H1 (cell line): ENCODE results near the gene ZNF516. TPM values are rescaled to one million over a fixed set of nuclear protein-coding genes. Genes with fewer than 3 reads are reported as not detected.

Experiments
- BRCA1 ChIP-seq: IDR thresholded peaks from 2 replicates; pipeline ENCODE4 v1.6.1; 2012; ENCODE audit warnings: low read depth, low read length, improper control_type of control experiment
- JUN ChIP-seq: IDR thresholded peaks from 2 replicates; pipeline ENCODE4 v1.6.1; 2011; ENCODE audit warnings: low read depth, mild to moderate bottlenecking, improper control_type of control experiment, low read length
- JUND ChIP-seq: IDR thresholded peaks from 2 replicates; pipeline ENCODE4 v1.6.1; 2011; ENCODE audit warnings: mild to moderate bottlenecking, improper control_type of control experiment, low read length
- polyA plus RNA-seq, 7 experiments: library from polyadenylated mRNA; depleted of rRNA in 3 of 7; stranded (reverse) in 5 of 7; unstranded in 2 of 7; fragments of >200 nt in 5 of 7; fragments of 200-250 nt in 2 of 7; gene quantifications; 1 replicate in 5 of 7; 2 replicates in 1 of 7; 4 replicates in 1 of 7; pipeline versions ENCODE4 v1.2.1 to v1.2.3, GENCODE V29; 2011 to 2013; ENCODE audit warnings: missing spikeins in 2 of 7, mixed read lengths in 2 of 7
- total RNA-seq: library from RNA; stranded (reverse); fragmentation: NEBNext Ultra II Directional; extraction: Animal tissue kit (Norgen Biotek cat#: 25700); gene quantifications from 2 replicates; pipeline ENCODE4 v1.2.1, GENCODE V29; 2021
- TF ChIP-seq, protein P1 (sequence below): IDR thresholded peaks from 2 replicates; pipeline ENCODE4 v1.6.1; 2011; ENCODE audit warnings: low read depth, mild to moderate bottlenecking, low read length; ENCODE audit not compliant: insufficient read depth

Gene ZNF516
- total and polyA plus RNA-seq, 2 of the 8 experiments (the other 6 are each of a cell fraction or from before 2014, with no cell fraction given) = 7.3 to 17.0 TPM

DNA sequence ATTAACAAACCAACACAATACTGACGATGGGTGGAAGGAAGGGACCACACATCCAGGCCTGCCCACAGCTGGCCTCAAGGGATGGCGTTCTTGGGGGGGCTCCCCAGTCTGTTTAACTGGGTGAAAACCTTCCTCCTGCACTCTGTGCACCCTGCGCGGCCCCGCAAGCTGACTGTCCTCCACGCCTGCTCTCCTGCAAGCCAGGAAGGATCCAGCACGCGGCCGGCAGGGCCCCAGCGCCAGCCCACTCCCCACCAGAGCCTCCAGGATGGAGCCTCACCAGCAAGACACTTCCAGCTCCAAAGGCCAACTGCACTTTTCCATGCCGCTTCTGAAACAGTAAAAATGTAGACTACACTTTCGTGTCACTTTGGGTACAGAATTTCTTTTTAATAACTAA is 135.1 kb downstream of the ZNF516 start (continued):
- TF ChIP-seq, protein P1, sequence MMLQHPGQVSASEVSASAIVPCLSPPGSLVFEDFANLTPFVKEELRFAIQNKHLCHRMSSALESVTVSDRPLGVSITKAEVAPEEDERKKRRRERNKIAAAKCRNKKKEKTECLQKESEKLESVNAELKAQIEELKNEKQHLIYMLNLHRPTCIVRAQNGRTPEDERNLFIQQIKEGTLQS = no peak
- no peak for TF ChIP-seq JUND
- no peak for TF ChIP-seq BRCA1
- no peak for TF ChIP-seq JUN
